ENCODE data around the gene FKBP6. TPM values are rescaled to one million over a fixed set of nuclear protein-coding genes. Genes with fewer than 3 reads are reported as not detected.
"Not testable (repeated sequence)": the region's sequence is repeated elsewhere in the genome, so short reads cannot be mapped to it uniquely, and the experiment has no call there.

Gene FKBP6
- total RNA-seq, 4 donors from 2014 or later, result 0.14 TPM; not detected in 3

- peak; percentile 26 to 29 for DNase-seq
- intact Hi-C loops (cut with DNase I; ENCODE audit: low total_unique reads); H3K27me3 ChIP-seq; H3K9me3 ChIP-seq; H3K36me3 ChIP-seq; H3K4me1 ChIP-seq; H3K27ac ChIP-seq; H3K4me3 ChIP-seq: not testable (repeated sequence)
- peak in 3 of 4 experiments; percentile 30 to 49 (median 43) for TF ChIP-seq CTCF (IDR thresholded peaks at IDR 0.05)
Observed at GRCh38 chr7:73324081-73324845, 3.7 kb upstream of the FKBP6 start.

DNA sequence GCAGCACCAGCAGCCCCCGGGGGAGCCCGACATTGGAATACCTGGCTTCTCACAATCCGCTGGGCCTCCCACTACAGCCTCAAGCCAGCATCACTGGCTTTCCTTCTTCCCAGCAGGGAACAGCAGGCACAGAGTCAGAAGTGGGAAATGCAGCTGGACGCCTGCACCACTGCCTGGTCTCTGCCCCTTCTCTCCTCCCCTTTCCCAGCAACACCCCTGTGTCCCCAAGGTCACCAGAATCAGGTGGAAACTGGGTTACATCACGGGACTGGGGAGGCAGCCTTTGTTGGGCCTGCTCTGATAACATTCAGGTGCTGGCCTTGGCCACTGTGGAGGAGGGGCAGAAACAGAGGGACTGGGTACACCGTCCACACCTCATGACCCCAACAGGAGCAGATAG is 2.5 kb upstream of the FKBP6 start:
- H3K9me3 ChIP-seq; H3K4me1 ChIP-seq; H3K4me3 ChIP-seq; DNase-seq; H3K27me3 ChIP-seq; intact Hi-C loops (cut with DNase I; ENCODE audit: low total_unique reads); H3K36me3 ChIP-seq; H3K27ac ChIP-seq: not testable (repeated sequence)

DNA sequence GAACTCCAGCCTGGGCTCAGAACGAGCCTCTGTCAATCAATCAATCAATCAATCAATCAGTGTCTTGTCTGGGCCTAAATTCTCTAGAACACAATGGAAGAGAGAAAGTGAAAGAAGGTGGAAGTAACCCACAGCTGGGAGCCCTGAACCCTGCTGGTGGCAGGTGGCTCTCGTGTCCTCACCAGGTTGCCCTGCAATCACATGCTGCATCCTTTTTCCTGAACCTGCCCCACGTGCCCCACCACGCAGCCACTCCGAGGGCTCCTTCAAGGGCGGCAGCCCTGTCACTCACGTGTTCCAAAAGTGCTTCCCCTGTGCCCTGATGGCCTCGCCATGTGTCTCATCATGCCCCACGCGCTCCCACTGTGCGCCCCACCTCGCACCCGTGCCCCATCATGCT is 512 bp upstream of the FKBP6 start:
- H3K4me3 ChIP-seq; H3K36me3 ChIP-seq; DNase-seq; H3K27ac ChIP-seq; H3K9me3 ChIP-seq; H3K4me1 ChIP-seq; H3K27me3 ChIP-seq; intact Hi-C loops (cut with DNase I; ENCODE audit: low total_unique reads): not testable (repeated sequence)

DNA sequence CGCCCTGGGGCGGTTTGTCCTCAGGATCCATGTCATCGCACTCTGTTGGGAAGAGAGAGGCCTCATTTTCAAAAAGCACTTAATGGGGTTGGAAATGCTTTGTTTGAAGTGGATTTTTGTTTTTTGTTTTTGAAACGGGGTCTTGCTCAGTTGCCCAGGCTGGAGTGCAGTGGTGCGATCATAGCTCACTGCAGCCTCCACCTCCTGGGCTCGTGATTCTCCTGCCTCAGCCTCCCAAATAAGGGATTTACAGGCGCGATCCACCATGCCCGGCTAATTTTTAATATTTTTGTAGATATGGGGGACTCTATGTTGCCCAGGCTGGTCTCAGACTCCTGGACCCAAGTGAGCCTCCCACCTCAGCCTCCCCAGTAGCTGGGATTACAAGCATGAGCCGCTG is 735 bp downstream of the FKBP6 start:
- DNase-seq, result no peak
- no peaks in the 10 kb centered on the region for H3K9me3 ChIP-seq
- H3K4me3 ChIP-seq, result no peak overlapping the region
- no peak for TF ChIP-seq CTCF (IDR thresholded peaks at IDR 0.05)
- TF ChIP-seq POLR2A (IDR thresholded peaks at IDR 0.05), result no peak
- no peaks in the 10 kb centered on the region for H3K4me1 ChIP-seq
- H3K27me3 ChIP-seq, result no peaks in the 10 kb centered on the region
- intact Hi-C loops (cut with DNase I; ENCODE audit: low total_unique reads), result no loop called here
- H3K27ac ChIP-seq, result no peak overlapping the region
- H3K36me3 ChIP-seq, result no peaks in the 10 kb centered on the region

DNA sequence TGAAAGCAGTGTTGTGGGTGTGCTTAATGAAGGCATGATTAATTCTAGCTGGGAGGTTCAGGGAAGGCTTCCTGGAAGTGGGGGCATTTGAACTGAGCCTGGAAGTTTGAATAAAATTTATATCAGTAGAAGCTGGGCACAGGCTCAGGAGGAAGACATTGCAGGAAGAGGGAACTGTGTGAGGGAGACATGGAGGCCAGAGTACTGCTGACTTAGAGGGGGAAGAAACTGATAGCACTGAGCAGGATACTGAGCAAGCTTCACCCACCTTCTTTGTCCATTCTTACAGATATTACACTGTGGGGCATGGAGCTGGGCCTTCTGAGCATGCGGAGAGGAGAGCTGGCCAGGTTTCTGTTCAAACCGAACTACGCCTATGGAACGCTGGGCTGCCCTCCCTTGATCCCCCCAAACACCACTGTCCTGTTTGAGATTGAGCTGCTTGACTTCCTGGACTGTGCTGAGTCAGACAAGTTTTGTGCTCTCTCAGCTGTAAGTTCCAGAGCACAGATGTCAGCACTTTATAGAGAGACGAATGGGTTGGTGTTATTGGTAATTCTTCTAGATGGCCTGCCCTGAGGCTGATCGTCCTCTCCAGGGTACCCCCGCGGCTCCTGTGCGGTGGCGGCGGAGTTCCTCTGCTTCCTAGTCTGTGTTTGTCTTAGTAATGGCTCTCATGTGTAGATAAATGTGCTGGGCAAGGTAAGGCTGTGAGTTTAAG is 2.1 kb downstream of the FKBP6 start:
- Histone ChIP-seq H3K36me3 (no peaks in the 10 kb centered on the region), H3K4me3 (no peak overlapping the region), H3K4me1 (no peaks in the 10 kb centered on the region), H3K9me3 (no peaks in the 10 kb centered on the region), H3K27me3 (no peaks in the 10 kb centered on the region), H3K27ac (no peak overlapping the region)
- intact Hi-C loops (cut with DNase I; ENCODE audit: low total_unique reads), result no loop called here
- no peak for DNase-seq
- no peak for TF ChIP-seq CTCF (IDR thresholded peaks at IDR 0.05)
- TF ChIP-seq POLR2A (IDR thresholded peaks at IDR 0.05), result no peak

DNA sequence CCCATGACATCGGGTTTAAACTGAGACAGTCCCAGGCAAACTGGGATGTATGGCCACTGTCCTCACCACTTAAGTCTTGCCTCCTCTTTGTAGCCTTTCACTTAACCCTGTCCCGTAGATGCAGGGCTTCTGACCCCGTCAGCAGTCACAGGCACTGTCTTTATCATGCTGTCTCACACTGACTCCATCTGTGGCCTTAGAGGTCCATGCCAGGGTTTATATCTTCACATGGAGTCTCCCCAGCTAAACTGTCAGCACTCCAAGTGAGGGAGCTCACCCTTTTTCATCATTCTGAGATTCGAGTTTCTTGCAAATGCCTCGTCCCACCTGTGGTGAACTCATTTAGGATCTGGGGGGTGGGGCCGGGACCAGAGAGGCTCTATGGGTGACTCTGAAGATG is 2.8 kb downstream of the FKBP6 start:
- H3K9me3 ChIP-seq, result no peaks in the 10 kb centered on the region
- no peak overlapping the region for H3K27ac ChIP-seq
- intact Hi-C loops (cut with DNase I; ENCODE audit: low total_unique reads), result no loop called here
- TF ChIP-seq CTCF (IDR thresholded peaks at IDR 0.05), result no peak
- TF ChIP-seq POLR2A (IDR thresholded peaks at IDR 0.05), result no peak
- DNase-seq, result no peak
- no peaks in the 10 kb centered on the region for H3K4me1 ChIP-seq
- no peaks in the 10 kb centered on the region for H3K27me3 ChIP-seq
- H3K4me3 ChIP-seq, result no peak overlapping the region
- no peaks in the 10 kb centered on the region for H3K36me3 ChIP-seq
